HEK293 (cell line): Measurements from ENCODE around the gene KLRB1.
"Not testable (repeated sequence)": the region's sequence is repeated elsewhere in the genome, so short reads cannot be mapped to it uniquely, and the experiment has no call there.

Source experiments
- CTCF ChIA-PET: fragments of 350-600 bp; formaldehyde crosslinking; extraction: SDS; loops from one replicate; lab custom pipeline; 2021; ENCODE audit warnings: antibody characterized with exemption; lab: Yijun Ruan, JAX
- POLR2A ChIA-PET: fragments of 300-600 bp; formaldehyde crosslinking; extraction: SDS; loops from one replicate; lab custom pipeline; 2020; ENCODE audit warnings: antibody characterized with exemption, inconsistent platforms; lab: Yijun Ruan, JAX
- H3K27ac ChIP-seq: fragments of 200-500 bp; sonication (Bioruptor generic); 2 replicates; pipeline ENCODE4 v1.5.1; 2014; ENCODE audit warnings: low read depth, low read length, control low read depth, inconsistent platforms; ENCODE audit errors: extremely low read depth
- H3K36me3 ChIP-seq, 2 experiments: fragments of 200-500 bp in 1 of 2; sonication (Bioruptor generic) in 1 of 2; 1 replicate in 1 of 2; 2 replicates in 1 of 2; pipeline ENCODE4 v1.5.1; 2014 to 2017; ENCODE audit warnings: inconsistent platforms in 2 of 2, low read length in 2 of 2; ENCODE audit not compliant: control insufficient read depth in 2 of 2, insufficient read depth in 1 of 2
- H3K4me1 ChIP-seq: fragments of 200-500 bp; sonication (Bioruptor generic); 2 replicates; pipeline ENCODE4 v1.5.1; 2014; ENCODE audit warnings: mild to moderate bottlenecking, low read length, inconsistent platforms; ENCODE audit not compliant: control insufficient read depth, insufficient read depth
- H3K4me3 ChIP-seq: 2 replicates; pipeline ENCODE4 v1.5.1; 2011; ENCODE audit warnings: low read depth, mild to moderate bottlenecking, control low read depth, low read length, moderate library complexity
- H3K9me3 ChIP-seq: fragments of 200-500 bp; sonication (Bioruptor generic); 2 replicates; pipeline ENCODE4 v1.5.1; 2014; ENCODE audit warnings: low read depth, low read length, inconsistent platforms; ENCODE audit not compliant: control insufficient read depth, insufficient read depth
- BCL11B ChIP-seq: fragments of 450-650 bp; formaldehyde crosslinking; IDR thresholded peaks from 2 replicates; pipeline ENCODE4 v1.5.1; 2016; ENCODE audit warnings: low read depth, missing biosample characterization, missing genetic modification characterization
- KLF8 ChIP-seq: fragments of 450-650 bp; formaldehyde crosslinking; IDR thresholded peaks from 2 replicates; pipeline ENCODE4 v1.5.1; 2016; ENCODE audit warnings: missing biosample characterization, missing genetic modification characterization
- REST ChIP-seq: fragments of 450-650 bp; formaldehyde crosslinking; IDR thresholded peaks from 2 replicates; pipeline ENCODE4 v1.5.1; 2016; ENCODE audit warnings: missing biosample characterization, missing genetic modification characterization
- ZBTB44 ChIP-seq: fragments of 450-650 bp; IDR thresholded peaks from 2 replicates; pipeline ENCODE4 v1.5.1; 2018; ENCODE audit warnings: missing biosample characterization, mild to moderate bottlenecking, missing genetic modification characterization
- ZNF140 ChIP-seq: fragments of 450-650 bp; formaldehyde crosslinking; IDR thresholded peaks from 2 replicates; pipeline ENCODE4 v1.5.1; 2016; ENCODE audit warnings: missing biosample characterization, missing genetic modification characterization
- ZNF214 ChIP-seq: fragments of 450-650 bp; formaldehyde crosslinking; IDR thresholded peaks from 2 replicates; pipeline ENCODE4 v1.5.1; 2017; ENCODE audit warnings: missing biosample characterization, mild to moderate bottlenecking, missing genetic modification characterization, borderline replicate concordance
- ZNF280D ChIP-seq: fragments of 450-650 bp; formaldehyde crosslinking; IDR thresholded peaks from 2 replicates; pipeline ENCODE4 v1.5.1; 2016; ENCODE audit warnings: missing biosample characterization, missing genetic modification characterization
- ZNF302 ChIP-seq: fragments of 450-650 bp; formaldehyde crosslinking; IDR thresholded peaks from 2 replicates; pipeline ENCODE4 v1.5.1; 2016; ENCODE audit warnings: missing biosample characterization, missing genetic modification characterization, low read depth
- ZNF404 ChIP-seq: fragments of 450-650 bp; formaldehyde crosslinking; IDR thresholded peaks from 2 replicates; pipeline ENCODE4 v1.5.1; 2017; ENCODE audit warnings: missing biosample characterization, missing genetic modification characterization
- ZNF416 ChIP-seq: fragments of 450-650 bp; formaldehyde crosslinking; IDR thresholded peaks from 2 replicates; pipeline ENCODE4 v1.5.1; 2016; ENCODE audit warnings: missing biosample characterization, missing genetic modification characterization
- ZSCAN5A ChIP-seq: fragments of 450-650 bp; formaldehyde crosslinking; IDR thresholded peaks from 2 replicates; pipeline ENCODE4 v1.5.1; 2016; ENCODE audit warnings: missing biosample characterization, missing genetic modification characterization

The KLRB1 gene

GRCh38 chr12:9588749-9589148 lies 19.0 kb downstream of the KLRB1 start (continued):
- no peak for TF ChIP-seq REST (tag by site-specific recombination)
- no peak for TF ChIP-seq ZNF214 (tag by site-specific recombination)
- no peak for TF ChIP-seq ZNF140 (tag by site-specific recombination)

- Histone ChIP-seq H3K36me3 (no peaks in the 10 kb centered on the region), H3K4me1 (no peaks in the 10 kb centered on the region), H3K9me3 (no peaks in the 10 kb centered on the region), H3K4me3 (no peak overlapping the region), H3K27ac (no peak overlapping the region)
- ChIA-PET POLR2A (no interaction called here), CTCF (interaction anchor here (0.6 kb wide), 1 partner anchor 290 kb away, joined by 4 read pairs; no protein-coding TSS in a partner anchor)
- TF ChIP-seq ZNF404 (tag by site-specific recombination), result no peak
- TF ChIP-seq ZNF280D (tag by site-specific recombination), result no peak
- no peak for TF ChIP-seq ZSCAN5A
- TF ChIP-seq KLF8, result no peak
- no peak for TF ChIP-seq BCL11B
- TF ChIP-seq ZNF302 (tag by site-specific recombination), result no peak
- TF ChIP-seq ZBTB44 (tag by site-specific recombination), result no peak
- no peak for TF ChIP-seq ZNF416 (tag by site-specific recombination)
Observed at GRCh38 chr12:9587987-9588600, 19.6 kb downstream of the KLRB1 start.

GRCh38 chr12:9577729-9578128 lies 30.0 kb downstream of the KLRB1 start:
- H3K4me1 ChIP-seq, H3K4me3 ChIP-seq, H3K9me3 ChIP-seq, CTCF ChIA-PET, H3K36me3 ChIP-seq, POLR2A ChIA-PET, H3K27ac ChIP-seq: not testable (repeated sequence)

GRCh38 chr12:9567151-9567550 lies 40.6 kb downstream of the KLRB1 start:
- H3K9me3 ChIP-seq, CTCF ChIA-PET, H3K27ac ChIP-seq, H3K4me1 ChIP-seq, H3K4me3 ChIP-seq, POLR2A ChIA-PET, H3K36me3 ChIP-seq: not testable (repeated sequence)

GRCh38 chr12:9566113-9566512 lies 41.6 kb downstream of the KLRB1 start:
- CTCF ChIA-PET, H3K27ac ChIP-seq, H3K4me1 ChIP-seq, H3K4me3 ChIP-seq, POLR2A ChIA-PET, H3K9me3 ChIP-seq, H3K36me3 ChIP-seq: not testable (repeated sequence)

GRCh38 chr12:9564418-9564817 lies 43.3 kb downstream of the KLRB1 start:
- CTCF ChIA-PET, H3K27ac ChIP-seq, H3K9me3 ChIP-seq, H3K4me1 ChIP-seq, POLR2A ChIA-PET, H3K36me3 ChIP-seq, H3K4me3 ChIP-seq: not testable (repeated sequence)
